ENCODE measurements around the gene COA3.

COA3 gene

GRCh38 chr17:42833767-42834422, 35.4 kb upstream of the COA3 start:
- in situ Hi-C loops (cut with HindIII; ENCODE audit: low pct_unique_long_range_greater_than_20kb, low sequenced_read_pairs): no loop called here
- no peak for DNase-seq (ENCODE audit: low read depth in 1 of 2, low spot score in 1 of 2)
- no peak for TF ChIP-seq JUND (IDR thresholded peaks at IDR 0.05; ENCODE audit: low read depth)

- peak; percentile 93 to 94 for DNase-seq (ENCODE audit: low read depth in 1 of 2, low spot score in 1 of 2)
- in situ Hi-C loops (cut with HindIII; ENCODE audit: low pct_unique_long_range_greater_than_20kb, low sequenced_read_pairs): no loop called here
- TF ChIP-seq JUND (IDR thresholded peaks at IDR 0.05; ENCODE audit: low read depth): no peak
Observed at GRCh38 chr17:42832934-42833766, 34.6 kb upstream of the COA3 start, which contains the start of gene PSME3. Gene PSME3, plus strand, starts transcription at chr17:42833397. Its CDS starts 235 bp downstream, at chr17:42833632.

- DNase-seq (ENCODE audit: low read depth in 1 of 2, low spot score in 1 of 2): no peak
- in situ Hi-C loops (cut with HindIII; ENCODE audit: low pct_unique_long_range_greater_than_20kb, low sequenced_read_pairs): no loop called here
- no peak for TF ChIP-seq JUND (IDR thresholded peaks at IDR 0.05; ENCODE audit: low read depth)
Observed at GRCh38 chr17:42832213-42832933, 33.9 kb upstream of the COA3 start.

GRCh38 chr17:42830971-42831370, 32.5 kb upstream of the COA3 start:
- in situ Hi-C loops (cut with HindIII; ENCODE audit: low pct_unique_long_range_greater_than_20kb, low sequenced_read_pairs): no loop called here
- no peak for TF ChIP-seq JUND (IDR thresholded peaks at IDR 0.05; ENCODE audit: low read depth)
- DNase-seq (ENCODE audit: low read depth in 1 of 2, low spot score in 1 of 2): no peak

GRCh38 chr17:42827472-42827871, 29.0 kb upstream of the COA3 start:
- in situ Hi-C loops (cut with HindIII; ENCODE audit: low pct_unique_long_range_greater_than_20kb, low sequenced_read_pairs): no loop called here
- DNase-seq (ENCODE audit: low read depth in 1 of 2, low spot score in 1 of 2): no peak
- no peak for TF ChIP-seq JUND (IDR thresholded peaks at IDR 0.05; ENCODE audit: low read depth)

- DNase-seq (ENCODE audit: low read depth in 1 of 2, low spot score in 1 of 2): no peak
- TF ChIP-seq JUND (IDR thresholded peaks at IDR 0.05; ENCODE audit: low read depth): no peak
- in situ Hi-C loops (cut with HindIII; ENCODE audit: low pct_unique_long_range_greater_than_20kb, low sequenced_read_pairs): no loop called here
Observed at GRCh38 chr17:42821176-42821575, 22.7 kb upstream of the COA3 start.

- in situ Hi-C loops (cut with HindIII; ENCODE audit: low pct_unique_long_range_greater_than_20kb, low sequenced_read_pairs): no loop called here
- peak in 1 of 2 experiments; percentile 80 for DNase-seq (ENCODE audit: low read depth in 1 of 2, low spot score in 1 of 2)
- TF ChIP-seq JUND (IDR thresholded peaks at IDR 0.05; ENCODE audit: low read depth): no peak
Observed at GRCh38 chr17:42819939-42820535, 21.5 kb upstream of the COA3 start.

- no peak for DNase-seq (ENCODE audit: low read depth in 1 of 2, low spot score in 1 of 2)
- in situ Hi-C loops (cut with HindIII; ENCODE audit: low pct_unique_long_range_greater_than_20kb, low sequenced_read_pairs): no loop called here
- TF ChIP-seq JUND (IDR thresholded peaks at IDR 0.05; ENCODE audit: low read depth): no peak
Observed at GRCh38 chr17:42818379-42818778, 19.9 kb upstream of the COA3 start.

GRCh38 chr17:42817866-42818265, 19.4 kb upstream of the COA3 start:
- in situ Hi-C loops (cut with HindIII; ENCODE audit: low pct_unique_long_range_greater_than_20kb, low sequenced_read_pairs): no loop called here
- TF ChIP-seq JUND (IDR thresholded peaks at IDR 0.05; ENCODE audit: low read depth): no peak
- DNase-seq (ENCODE audit: low read depth in 1 of 2, low spot score in 1 of 2): no peak

GRCh38 chr17:42814633-42815399, 16.3 kb upstream of the COA3 start:
- no peak for TF ChIP-seq JUND (IDR thresholded peaks at IDR 0.05; ENCODE audit: low read depth)
- in situ Hi-C loops (cut with HindIII; ENCODE audit: low pct_unique_long_range_greater_than_20kb, low sequenced_read_pairs): no loop called here
- no peak for DNase-seq (ENCODE audit: low read depth in 1 of 2, low spot score in 1 of 2)

GRCh38 chr17:42809250-42809649, 10.7 kb upstream of the COA3 start:
- in situ Hi-C loops (cut with HindIII; ENCODE audit: low pct_unique_long_range_greater_than_20kb, low sequenced_read_pairs): no loop called here

GRCh38 chr17:42806249-42806648, 7.7 kb upstream of the COA3 start:
- in situ Hi-C loops (cut with HindIII; ENCODE audit: low pct_unique_long_range_greater_than_20kb, low sequenced_read_pairs): no loop called here
- peak in 1 of 2 experiments; percentile 32 for DNase-seq (ENCODE audit: low read depth in 1 of 2, low spot score in 1 of 2)
- no peak for TF ChIP-seq JUND (IDR thresholded peaks at IDR 0.05; ENCODE audit: low read depth)

More at GRCh38 chr17:42809250-42809649, 10.7 kb upstream of the COA3 start:
- no peak for DNase-seq (ENCODE audit: low read depth in 1 of 2, low spot score in 1 of 2)
- TF ChIP-seq JUND (IDR thresholded peaks at IDR 0.05; ENCODE audit: low read depth): no peak
